ENCODE data around the gene IP6K3. TPM values are rescaled to one million over a fixed set of nuclear protein-coding genes. Genes with fewer than 3 reads are reported as not detected.

Gene IP6K3
- total and polyA plus RNA-seq, 5 donors from 2014 or later = not detected

DNA sequence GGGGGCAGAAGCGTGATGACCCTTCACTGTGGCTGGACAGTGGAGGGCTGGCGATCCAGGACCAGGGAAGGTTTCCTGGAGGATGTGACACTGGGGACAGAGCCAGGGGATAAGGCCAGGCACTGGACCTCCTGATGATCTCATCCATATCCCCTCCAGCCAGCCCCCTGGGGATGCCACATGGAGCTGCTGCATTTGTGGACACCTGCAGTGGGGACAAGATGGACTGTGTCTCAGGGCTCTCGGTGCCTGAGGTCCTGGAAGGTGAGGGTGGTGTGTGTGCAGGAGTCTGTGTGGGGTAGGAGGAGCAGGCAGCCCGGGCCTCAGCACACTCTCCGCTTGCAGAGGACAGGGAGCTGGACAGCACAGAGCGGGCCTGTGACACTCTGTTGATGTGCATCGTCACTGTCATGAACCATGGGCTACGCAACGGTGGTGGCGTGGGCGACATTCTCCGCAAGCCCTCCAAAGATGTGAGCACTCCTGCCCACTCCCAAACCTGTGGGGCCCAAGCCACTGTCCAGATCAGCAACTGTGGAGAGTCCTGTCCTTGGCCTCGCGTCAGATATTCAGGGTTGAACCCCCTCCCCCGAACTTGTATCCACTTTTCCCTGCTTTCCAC lies 55.1 kb downstream of the IP6K3 start:
- Mint-ChIP-seq H3K36me3 (peaks cover 44% of the 10 kb centered on the region), H3K4me1 (peaks cover 16 to 49% (median 34%) of the 10 kb centered on the region in 4 donors), H3K4me3 (no peak overlapping the region), H3K9me3 (no peaks in the 10 kb centered on the region), H3K27me3 (no peaks in the 10 kb centered on the region), H3K27ac (peak overlapping the region; percentile 20 to 98 (median 98))
- Histone ChIP-seq H3K36me3 (ENCODE audit: control insufficient read depth, insufficient read depth, low read length) (peaks cover 53% of the 10 kb centered on the region), H3K27ac (ENCODE audit: insufficient read depth, low read length, poor library complexity, severe bottlenecking) (peak overlapping the region; percentile 72), H3K27me3 (ENCODE audit: control insufficient read depth, insufficient read depth, low read length) (no peaks in the 10 kb centered on the region), H3K9me3 (ENCODE audit: control insufficient read depth in 2 of 2, low read length in 2 of 2) (no peaks in the 10 kb centered on the region), H3K4me1 (ENCODE audit: control insufficient read depth, insufficient read depth, low read length, poor library complexity, severe bottlenecking) (peaks cover 47% of the 10 kb centered on the region), H3K4me3 (ENCODE audit: low read depth, low read length) (no peak overlapping the region)
- no peak for DNase-seq
- no peak for ATAC-seq (ENCODE audit: low read depth in 2 of 2)

DNA sequence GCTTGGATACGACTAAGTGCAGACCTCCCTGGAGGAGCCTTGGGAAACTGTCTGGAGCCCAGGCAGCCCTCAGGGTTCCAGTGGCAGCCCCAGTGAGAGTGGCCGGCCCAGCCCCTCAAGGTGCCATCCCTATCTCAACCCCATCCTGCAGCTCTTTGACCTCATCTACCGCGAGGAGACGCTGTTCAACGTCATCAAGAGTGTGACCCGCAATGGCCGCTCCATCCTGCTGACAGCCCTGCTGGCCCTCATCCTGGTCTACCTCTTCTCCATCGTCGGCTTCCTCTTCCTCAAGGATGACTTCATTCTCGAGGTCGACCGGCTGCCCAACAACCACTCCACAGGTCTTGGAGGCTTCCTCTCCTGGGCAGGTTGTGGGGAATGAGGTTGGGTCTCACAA lies 55.9 kb downstream of the IP6K3 start:
- H3K27ac Mint-ChIP-seq = peak overlapping the region in 1 of 3 donors; percentile 31
- peaks cover 11 to 42% (median 28%) of the 10 kb centered on the region in 4 donors for H3K4me1 Mint-ChIP-seq

DNA sequence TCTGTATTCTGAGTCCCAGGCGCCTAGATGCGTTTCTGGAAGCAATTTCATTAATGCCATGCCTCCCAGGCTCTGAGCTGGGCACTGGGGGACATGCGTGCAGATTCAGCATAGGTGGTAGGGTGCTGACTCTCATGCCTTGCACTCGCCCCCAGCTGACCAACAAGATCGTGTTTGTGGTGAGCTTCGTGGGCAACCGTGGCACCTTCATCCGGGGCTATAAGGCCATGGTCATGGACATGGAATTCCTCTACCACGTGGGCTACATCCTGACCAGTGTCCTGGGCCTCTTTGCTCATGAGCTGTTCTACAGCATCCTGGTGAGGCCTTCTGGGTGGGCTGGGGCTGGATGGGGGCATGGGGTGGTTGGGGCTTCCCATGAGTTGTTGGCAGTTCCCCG lies 56.8 kb downstream of the IP6K3 start:
- Mint-ChIP-seq H3K4me1 (peaks cover 11 to 34% (median 26%) of the 10 kb centered on the region in 4 donors), H3K36me3 (peaks cover 43% of the 10 kb centered on the region), H3K9me3 (no peaks in the 10 kb centered on the region), H3K27me3 (no peaks in the 10 kb centered on the region), H3K4me3 (no peak overlapping the region), H3K27ac (peak overlapping the region in 1 of 3 donors; percentile 46)
- Histone ChIP-seq H3K4me3 (ENCODE audit: low read depth, low read length) (no peak overlapping the region), H3K4me1 (ENCODE audit: control insufficient read depth, insufficient read depth, low read length, poor library complexity, severe bottlenecking) (peaks cover 30% of the 10 kb centered on the region), H3K27ac (ENCODE audit: insufficient read depth, low read length, poor library complexity, severe bottlenecking) (no peak overlapping the region), H3K27me3 (ENCODE audit: control insufficient read depth, insufficient read depth, low read length) (no peaks in the 10 kb centered on the region), H3K36me3 (ENCODE audit: control insufficient read depth, insufficient read depth, low read length) (peaks cover 66% of the 10 kb centered on the region), H3K9me3 (ENCODE audit: control insufficient read depth in 2 of 2, low read length in 2 of 2) (no peaks in the 10 kb centered on the region)
- no peak for ATAC-seq (ENCODE audit: low read depth in 2 of 2)
- no peak for DNase-seq

More for the DNA sequence above, 55.9 kb downstream of the IP6K3 start:
- peaks cover 59% of the 10 kb centered on the region for H3K36me3 ChIP-seq (ENCODE audit: control insufficient read depth, insufficient read depth, low read length)
- Mint-ChIP-seq H3K9me3 (no peaks in the 10 kb centered on the region), H3K27me3 (no peaks in the 10 kb centered on the region), H3K36me3 (peaks cover 43% of the 10 kb centered on the region), H3K4me3 (no peak overlapping the region)
- no peak overlapping the region for H3K4me3 ChIP-seq (ENCODE audit: low read depth, low read length)
- no peaks in the 10 kb centered on the region for H3K27me3 ChIP-seq (ENCODE audit: control insufficient read depth, insufficient read depth, low read length)
- ATAC-seq (ENCODE audit: low read depth in 2 of 2) = no peak
- no peaks in the 10 kb centered on the region for H3K9me3 ChIP-seq (ENCODE audit: control insufficient read depth in 2 of 2, low read length in 2 of 2)
- H3K27ac ChIP-seq (ENCODE audit: insufficient read depth, low read length, poor library complexity, severe bottlenecking) = no peak overlapping the region
- DNase-seq = no peak
- H3K4me1 ChIP-seq (ENCODE audit: control insufficient read depth, insufficient read depth, low read length, poor library complexity, severe bottlenecking) = peaks cover 39% of the 10 kb centered on the region

DNA sequence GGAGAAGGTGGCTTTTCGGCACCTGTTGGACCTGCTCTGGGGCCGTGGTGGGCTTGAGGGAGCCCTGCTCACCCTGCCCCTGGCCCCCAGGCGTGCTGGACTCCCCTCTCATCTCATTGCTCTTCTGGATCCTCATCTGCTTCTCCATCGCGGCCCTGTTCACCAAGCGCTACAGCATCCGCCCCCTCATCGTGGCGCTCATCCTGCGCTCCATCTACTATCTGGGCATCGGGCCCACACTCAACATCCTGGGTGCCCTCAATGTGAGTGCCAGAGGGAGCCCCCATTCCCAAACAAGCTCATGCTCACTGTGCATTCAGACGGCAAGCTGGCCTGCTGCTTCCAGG lies 57.6 kb downstream of the IP6K3 start:
- DNase-seq (no peak), ATAC-seq (ENCODE audit: low read depth in 2 of 2) (no peak)
- Histone ChIP-seq H3K36me3 (ENCODE audit: control insufficient read depth, insufficient read depth, low read length) (peaks cover 71% of the 10 kb centered on the region), H3K27me3 (ENCODE audit: control insufficient read depth, insufficient read depth, low read length) (no peaks in the 10 kb centered on the region), H3K4me1 (ENCODE audit: control insufficient read depth, insufficient read depth, low read length, poor library complexity, severe bottlenecking) (peaks cover 23% of the 10 kb centered on the region), H3K27ac (ENCODE audit: insufficient read depth, low read length, poor library complexity, severe bottlenecking) (no peak overlapping the region), H3K9me3 (ENCODE audit: control insufficient read depth in 2 of 2, low read length in 2 of 2) (no peaks in the 10 kb centered on the region), H3K4me3 (ENCODE audit: low read depth, low read length) (no peak overlapping the region)
- H3K4me1 Mint-ChIP-seq = peaks cover 9 to 26% (median 19%) of the 10 kb centered on the region in 4 donors
- no peaks in the 10 kb centered on the region for H3K9me3 Mint-ChIP-seq
- H3K27ac Mint-ChIP-seq = no peak overlapping the region
- peaks cover 38% of the 10 kb centered on the region for H3K36me3 Mint-ChIP-seq
- H3K27me3 Mint-ChIP-seq = no peaks in the 10 kb centered on the region
- no peak overlapping the region for H3K4me3 Mint-ChIP-seq

DNA sequence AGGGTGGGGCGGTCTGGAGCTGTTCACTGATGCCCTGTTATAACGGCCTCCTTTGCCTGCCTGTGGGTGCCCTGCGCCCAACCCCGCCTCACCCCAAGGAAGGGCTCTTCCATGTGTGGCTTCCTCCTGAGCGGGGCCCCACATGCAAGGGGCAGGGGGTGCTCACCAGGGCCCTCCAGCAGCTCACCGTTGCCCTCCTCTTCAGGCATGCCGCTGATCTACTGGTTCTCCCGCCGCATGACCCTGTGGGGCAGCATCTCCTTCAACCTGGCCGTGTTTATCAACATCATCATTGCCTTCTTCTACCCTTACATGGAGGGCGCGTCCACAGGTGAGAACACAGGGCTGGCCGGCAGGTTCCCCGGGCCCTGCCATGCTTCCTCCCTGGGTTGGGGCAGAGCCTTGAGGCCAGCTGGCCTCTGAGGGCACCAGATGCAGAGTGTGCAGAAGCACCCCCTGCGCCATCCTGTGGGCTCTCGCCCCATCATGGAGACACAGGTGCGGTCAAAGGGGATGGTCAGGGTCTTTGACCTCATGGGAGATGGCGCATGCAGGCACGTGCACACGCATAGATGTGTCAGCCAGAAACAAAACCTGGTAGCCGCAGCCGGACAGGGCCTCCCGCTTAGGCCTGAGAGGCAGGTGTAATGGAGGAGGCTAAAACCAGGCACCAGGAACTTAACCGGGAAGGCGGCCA lies 58.1 kb downstream of the IP6K3 start:
- Mint-ChIP-seq H3K9me3 (no peaks in the 10 kb centered on the region), H3K27me3 (no peaks in the 10 kb centered on the region), H3K4me3 (no peak overlapping the region), H3K36me3 (peaks cover 35% of the 10 kb centered on the region), H3K4me1 (peaks cover 6 to 25% (median 16%) of the 10 kb centered on the region in 4 donors), H3K27ac (no peak overlapping the region)
- no peaks in the 10 kb centered on the region for H3K9me3 ChIP-seq (ENCODE audit: control insufficient read depth in 2 of 2, low read length in 2 of 2)
- peaks cover 18% of the 10 kb centered on the region for H3K4me1 ChIP-seq (ENCODE audit: control insufficient read depth, insufficient read depth, low read length, poor library complexity, severe bottlenecking)
- no peak for ATAC-seq (ENCODE audit: low read depth in 2 of 2)
- no peaks in the 10 kb centered on the region for H3K27me3 ChIP-seq (ENCODE audit: control insufficient read depth, insufficient read depth, low read length)
- DNase-seq = no peak
- H3K36me3 ChIP-seq (ENCODE audit: control insufficient read depth, insufficient read depth, low read length) = peaks cover 76% of the 10 kb centered on the region
- no peak overlapping the region for H3K27ac ChIP-seq (ENCODE audit: insufficient read depth, low read length, poor library complexity, severe bottlenecking)
- no peak overlapping the region for H3K4me3 ChIP-seq (ENCODE audit: low read depth, low read length)

DNA sequence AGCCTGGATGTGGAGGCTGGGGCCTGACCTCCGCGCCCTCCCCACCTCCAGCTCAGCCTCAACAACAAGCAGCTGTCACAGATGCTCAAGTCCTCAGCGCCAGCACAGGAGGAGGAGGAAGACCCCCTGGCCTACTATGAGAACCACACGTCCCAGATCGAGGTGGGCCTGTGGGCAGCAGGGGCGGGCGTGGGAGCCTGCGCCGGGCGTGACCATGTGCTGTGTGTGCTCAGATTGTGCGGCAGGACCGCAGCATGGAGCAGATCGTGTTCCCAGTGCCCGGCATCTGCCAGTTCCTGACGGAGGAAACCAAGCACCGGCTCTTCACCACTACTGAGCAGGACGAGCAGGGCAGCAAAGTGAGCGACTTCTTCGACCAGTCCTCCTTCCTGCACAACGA lies 58.7 kb downstream of the IP6K3 start:
- peaks cover 6 to 25% (median 14%) of the 10 kb centered on the region in 4 donors for H3K4me1 Mint-ChIP-seq
- H3K9me3 ChIP-seq (ENCODE audit: control insufficient read depth in 2 of 2, low read length in 2 of 2) = no peaks in the 10 kb centered on the region
- H3K36me3 ChIP-seq (ENCODE audit: control insufficient read depth, insufficient read depth, low read length) = peaks cover 81% of the 10 kb centered on the region
- peaks cover 18% of the 10 kb centered on the region for H3K4me1 ChIP-seq (ENCODE audit: control insufficient read depth, insufficient read depth, low read length, poor library complexity, severe bottlenecking)
- no peaks in the 10 kb centered on the region for H3K27me3 Mint-ChIP-seq
- H3K4me3 Mint-ChIP-seq = no peak overlapping the region
- H3K4me3 ChIP-seq (ENCODE audit: low read depth, low read length) = no peak overlapping the region
- ATAC-seq (ENCODE audit: low read depth in 2 of 2) (no peak), DNase-seq (no peak)
- no peak overlapping the region for H3K27ac Mint-ChIP-seq
- no peak overlapping the region for H3K27ac ChIP-seq (ENCODE audit: insufficient read depth, low read length, poor library complexity, severe bottlenecking)
- H3K27me3 ChIP-seq (ENCODE audit: control insufficient read depth, insufficient read depth, low read length) = no peaks in the 10 kb centered on the region
- no peaks in the 10 kb centered on the region for H3K9me3 Mint-ChIP-seq
- peaks cover 35% of the 10 kb centered on the region for H3K36me3 Mint-ChIP-seq

- ATAC-seq (ENCODE audit: low read depth in 2 of 2) (no peak), DNase-seq (no peak)
- Histone ChIP-seq H3K9me3 (ENCODE audit: control insufficient read depth in 2 of 2, low read length in 2 of 2) (no peaks in the 10 kb centered on the region), H3K27me3 (ENCODE audit: control insufficient read depth, insufficient read depth, low read length) (no peaks in the 10 kb centered on the region), H3K36me3 (ENCODE audit: control insufficient read depth, insufficient read depth, low read length) (peaks cover 84% of the 10 kb centered on the region), H3K27ac (ENCODE audit: insufficient read depth, low read length, poor library complexity, severe bottlenecking) (no peak overlapping the region), H3K4me3 (ENCODE audit: low read depth, low read length) (no peak overlapping the region), H3K4me1 (ENCODE audit: control insufficient read depth, insufficient read depth, low read length, poor library complexity, severe bottlenecking) (peaks cover 18% of the 10 kb centered on the region)
- H3K4me3 Mint-ChIP-seq = no peak overlapping the region
- H3K9me3 Mint-ChIP-seq = no peaks in the 10 kb centered on the region
- H3K27ac Mint-ChIP-seq = peak overlapping the region in 1 of 3 donors; percentile 51
- H3K36me3 Mint-ChIP-seq = peaks cover 35% of the 10 kb centered on the region
- peaks cover 0 to 22% (median 10%) of the 10 kb centered on the region in 4 donors for H3K4me1 Mint-ChIP-seq
- H3K27me3 Mint-ChIP-seq = no peaks in the 10 kb centered on the region
These were observed 59.4 kb downstream of the IP6K3 start for GRCh38 chr6:33686981-33687975.
